ENCODE results near the gene CALHM5.

DNA sequence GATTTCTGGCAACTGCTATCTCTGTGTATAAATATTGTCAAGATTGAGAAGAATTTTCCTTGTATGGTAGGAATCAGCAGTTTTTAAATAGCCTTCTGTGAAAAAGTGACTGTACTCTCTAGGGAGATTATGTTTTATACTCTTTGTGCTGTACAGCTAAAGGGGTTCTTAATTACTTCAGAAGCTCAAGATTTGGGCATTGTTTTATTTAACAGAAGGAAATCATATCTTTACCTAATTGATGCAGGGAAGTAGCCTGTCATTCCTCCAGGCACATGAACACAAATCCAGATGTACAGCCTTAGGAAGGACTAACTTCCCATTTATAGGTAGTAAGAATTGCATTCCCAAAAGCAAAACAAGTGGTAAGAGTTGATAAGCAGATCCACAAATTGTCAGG is 1.3 kb downstream of the CALHM5 start:
- TF ChIP-seq, protein P1, sequence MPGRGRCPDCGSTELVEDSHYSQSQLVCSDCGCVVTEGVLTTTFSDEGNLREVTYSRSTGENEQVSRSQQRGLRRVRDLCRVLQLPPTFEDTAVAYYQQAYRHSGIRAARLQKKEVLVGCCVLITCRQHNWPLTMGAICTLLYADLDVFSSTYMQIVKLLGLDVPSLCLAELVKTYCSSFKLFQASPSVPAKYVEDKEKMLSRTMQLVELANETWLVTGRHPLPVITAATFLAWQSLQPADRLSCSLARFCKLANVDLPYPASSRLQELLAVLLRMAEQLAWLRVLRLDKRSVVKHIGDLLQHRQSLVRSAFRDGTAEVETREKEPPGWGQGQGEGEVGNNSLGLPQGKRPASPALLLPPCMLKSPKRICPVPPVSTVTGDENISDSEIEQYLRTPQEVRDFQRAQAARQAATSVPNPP (IDR thresholded peaks at IDR 0.05; ENCODE audit: borderline replicate concordance, insufficient read depth, insufficient read length): no peak
- TF ChIP-seq, protein P2, sequence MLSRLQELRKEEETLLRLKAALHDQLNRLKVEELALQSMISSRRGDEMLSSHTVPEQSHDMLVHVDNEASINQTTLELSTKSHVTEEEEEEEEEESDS (CRISPR knock-in tag; IDR thresholded peaks at IDR 0.05): no peak
- TF ChIP-seq DDX20 (tag; IDR thresholded peaks at IDR 0.05; ENCODE audit: low read depth) (no peak), POLR2A (conservative IDR thresholded peaks at IDR 0.05) (no peak), GATA2 (CRISPR knock-in tag; IDR thresholded peaks at IDR 0.05) (no peak), BHLHE40 (IDR thresholded peaks at IDR 0.05; ENCODE audit: low read length) (no peak), CHD2 (IDR thresholded peaks at IDR 0.05; ENCODE audit: low read depth, low read length) (no peak), RNF2 (IDR thresholded peaks at IDR 0.05) (no peak)
